LNCAP (cell line): ENCODE measurements around the gene CDH4.

Experiments used
- TF ChIP-seq, protein P1 (sequence below): fragments of 450-650 bp; IDR thresholded peaks from 2 replicates; pipeline ENCODE4 v1.5.1; 2017; ENCODE audit warnings: mild to moderate bottlenecking

The CDH4 gene

DNA sequence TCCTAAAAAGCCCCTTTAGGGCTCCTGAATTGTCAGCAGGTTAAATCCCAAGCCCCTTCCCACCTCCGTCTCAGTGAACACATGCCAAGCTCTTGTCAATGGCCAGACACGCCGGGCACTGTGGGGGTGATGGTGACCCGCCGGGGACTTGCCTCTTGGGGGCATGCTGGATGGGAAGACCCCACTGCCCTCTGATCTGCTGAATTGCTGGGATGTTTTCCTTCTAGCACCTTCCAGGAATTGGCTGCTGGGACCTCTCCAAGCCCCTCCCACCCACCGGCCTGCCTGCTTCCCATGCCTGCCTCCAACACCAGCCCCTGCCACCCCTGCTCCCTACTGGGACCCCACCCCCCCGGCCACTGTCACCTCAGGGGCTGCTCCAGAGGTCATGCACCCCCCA lies 345.9 kb downstream of the CDH4 start:
- TF ChIP-seq, protein P1, sequence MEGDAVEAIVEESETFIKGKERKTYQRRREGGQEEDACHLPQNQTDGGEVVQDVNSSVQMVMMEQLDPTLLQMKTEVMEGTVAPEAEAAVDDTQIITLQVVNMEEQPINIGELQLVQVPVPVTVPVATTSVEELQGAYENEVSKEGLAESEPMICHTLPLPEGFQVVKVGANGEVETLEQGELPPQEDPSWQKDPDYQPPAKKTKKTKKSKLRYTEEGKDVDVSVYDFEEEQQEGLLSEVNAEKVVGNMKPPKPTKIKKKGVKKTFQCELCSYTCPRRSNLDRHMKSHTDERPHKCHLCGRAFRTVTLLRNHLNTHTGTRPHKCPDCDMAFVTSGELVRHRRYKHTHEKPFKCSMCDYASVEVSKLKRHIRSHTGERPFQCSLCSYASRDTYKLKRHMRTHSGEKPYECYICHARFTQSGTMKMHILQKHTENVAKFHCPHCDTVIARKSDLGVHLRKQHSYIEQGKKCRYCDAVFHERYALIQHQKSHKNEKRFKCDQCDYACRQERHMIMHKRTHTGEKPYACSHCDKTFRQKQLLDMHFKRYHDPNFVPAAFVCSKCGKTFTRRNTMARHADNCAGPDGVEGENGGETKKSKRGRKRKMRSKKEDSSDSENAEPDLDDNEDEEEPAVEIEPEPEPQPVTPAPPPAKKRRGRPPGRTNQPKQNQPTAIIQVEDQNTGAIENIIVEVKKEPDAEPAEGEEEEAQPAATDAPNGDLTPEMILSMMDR: no peak

- TF ChIP-seq, protein P1: no peak
These were observed 346.5 kb downstream of the CDH4 start for GRCh38 chr20:61598586-61598985.

DNA sequence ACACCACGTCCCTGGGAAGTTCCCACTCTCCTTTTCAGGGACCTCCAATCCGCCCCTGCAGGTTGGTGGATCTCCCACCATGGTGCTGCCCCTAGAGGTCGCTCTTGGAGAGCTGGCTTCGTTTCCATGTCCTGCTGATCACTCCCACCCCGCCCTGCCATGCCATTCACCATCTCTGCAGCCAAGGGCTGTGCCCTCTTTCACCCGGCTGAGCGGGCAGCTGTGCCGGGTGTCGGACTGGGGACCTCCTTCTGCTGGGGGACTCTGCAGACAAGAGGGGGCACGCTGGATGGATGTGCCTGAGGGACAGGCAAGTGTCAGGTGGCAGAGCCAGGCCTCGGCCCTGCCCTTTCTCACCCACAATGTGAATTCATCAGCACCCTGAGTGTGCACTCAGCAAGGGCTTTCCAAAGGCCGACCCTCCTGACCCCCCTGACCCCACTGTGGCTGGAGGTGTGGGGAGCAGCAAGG lies 347.0 kb downstream of the CDH4 start:
- TF ChIP-seq, protein P1: 0 out of 2 replicates have a peak, but pooled peaks have one; percentile 14

- TF ChIP-seq, protein P1: no peak
These were observed 347.5 kb downstream of the CDH4 start for GRCh38 chr20:61599541-61599992.

GRCh38 chr20:61600016-61600415 lies 348.0 kb downstream of the CDH4 start:
- TF ChIP-seq, protein P1: no peak

DNA sequence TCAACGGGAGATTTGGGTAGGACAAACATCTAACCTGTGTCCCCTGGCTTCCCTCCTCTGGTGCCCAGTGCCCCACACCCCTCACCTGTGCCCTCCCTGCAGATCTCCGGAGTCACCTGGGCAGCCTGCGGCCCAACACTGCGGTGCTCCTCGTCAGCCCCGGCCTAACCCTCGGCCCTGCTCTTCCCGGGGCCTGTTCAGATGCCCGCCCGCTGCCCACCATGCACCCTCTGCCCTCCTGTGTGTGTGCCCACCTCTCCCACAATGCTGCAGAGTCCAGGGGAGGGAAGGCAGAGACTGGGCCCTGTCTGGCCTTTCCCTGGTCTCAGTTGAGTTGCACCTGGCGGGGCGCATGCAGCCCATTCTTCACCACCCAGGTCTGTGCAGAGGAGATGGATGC lies 349.3 kb downstream of the CDH4 start:
- TF ChIP-seq, protein P1: no peak

- TF ChIP-seq, protein P1: no peak
These were observed 349.8 kb downstream of the CDH4 start for GRCh38 chr20:61601853-61602252.

DNA sequence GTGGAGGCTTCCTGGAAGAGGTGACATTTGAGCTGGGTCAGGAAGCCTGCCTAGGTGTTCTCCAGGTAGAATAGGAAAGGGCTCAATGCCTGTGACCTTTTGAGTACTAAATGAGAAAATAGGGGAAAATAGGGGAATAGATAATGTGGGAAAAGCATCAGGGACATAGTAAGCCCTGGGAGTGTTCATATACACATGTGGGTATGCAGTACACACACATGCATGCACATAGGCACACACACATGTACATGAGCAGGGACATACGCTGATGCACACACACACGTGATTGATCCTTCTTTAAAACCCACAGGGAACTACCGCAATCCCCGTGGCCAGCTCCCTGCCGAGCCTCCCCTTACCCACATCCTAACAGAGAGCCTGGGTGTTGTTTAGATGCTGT lies 351.7 kb downstream of the CDH4 start:
- TF ChIP-seq, protein P1: no peak
